Colonic mucosa (tissue), 4 donors: Measurements from ENCODE around the gene OSGEP. TPM values are rescaled to one million over a fixed set of nuclear protein-coding genes. Genes with fewer than 3 reads are reported as not detected.
A peak's percentile ranks its signal among the peaks of the same experiment; 100 is the strongest.

Source experiments
- DNase-seq: peaks from one replicate; pipeline ENCODE4 v3.0.0-alpha.2; 2020
- H3K27ac ChIP-seq: fragments of 200-600 bp; one replicate; pipeline ENCODE4 v1.8.0; 2021
- H3K27me3 ChIP-seq: fragments of 200-600 bp; one replicate; pipeline ENCODE4 v1.8.0; 2021
- H3K36me3 ChIP-seq: fragments of 200-600 bp; one replicate; pipeline ENCODE4 v1.8.0; 2021
- H3K4me1 ChIP-seq: fragments of 200-600 bp; one replicate; pipeline ENCODE4 v1.8.0; 2021; ENCODE audit warnings: mild to moderate bottlenecking
- H3K4me3 ChIP-seq: fragments of 200-600 bp; one replicate; pipeline ENCODE4 v1.8.0; 2021
- H3K9ac ChIP-seq, 2 donors: one replicate each; pipeline ENCODE4 v1.7.0; 2013; ENCODE audit warnings: control low read depth in 2 of 2, low read depth in 2 of 2, low read length in 2 of 2
- H3K9me3 ChIP-seq: fragments of 200-600 bp; one replicate; pipeline ENCODE4 v1.8.0; 2021
- CTCF ChIP-seq: fragments of 200-600 bp; IDR thresholded peaks from one replicate; pipeline ENCODE4 v1.8.0; 2022; ENCODE audit warnings: antibody characterized with exemption, mild to moderate bottlenecking
- intact Hi-C: fragments of 100-400 bp; cut with DNase I; formaldehyde crosslinking; loops from one replicate; pipeline ENCODE4 v1.14.1; 2022
- total RNA-seq, 2 donors: library from RNA; stranded (reverse); fragmentation: NEBNext Ultra II Directional in 1 of 2; extraction: Animal tissue kit (Norgen Biotek cat#: 25700) in 1 of 2; gene quantifications; one replicate each; pipeline ENCODE4 v1.2.1, GENCODE V29; 2021
- donor health status: healthy.
- donor health status: DM: no; HTN: no; CAD: no.
- donor health status: DM: no; HTN: no; CAD: no.

OSGEP gene
- total RNA-seq, 2 donors from 2014 or later, result 26.9 to 42.0 TPM

- no peak overlapping the region for H3K4me3 ChIP-seq
- intact Hi-C loops, result loop anchor here (10.0 kb wide), 2 partner anchors 185 to 265 kb away; partner anchors contain the start of genes ANG and RNASE4
- peak overlapping the region; percentile 91 for H3K27ac ChIP-seq
- H3K36me3 ChIP-seq, result no peaks in the 10 kb centered on the region
- no peaks in the 10 kb centered on the region for H3K9me3 ChIP-seq
- no peak for DNase-seq
- peak overlapping the region in 1 of 2 donors; percentile 68 for H3K9ac ChIP-seq
- no peaks in the 10 kb centered on the region for H3K27me3 ChIP-seq
- TF ChIP-seq CTCF, result no peak
- H3K4me1 ChIP-seq, result peaks cover 7% of the 10 kb centered on the region
These were observed 35.2 kb downstream of the OSGEP start for GRCh38 chr14:20419419-20419818.

DNA sequence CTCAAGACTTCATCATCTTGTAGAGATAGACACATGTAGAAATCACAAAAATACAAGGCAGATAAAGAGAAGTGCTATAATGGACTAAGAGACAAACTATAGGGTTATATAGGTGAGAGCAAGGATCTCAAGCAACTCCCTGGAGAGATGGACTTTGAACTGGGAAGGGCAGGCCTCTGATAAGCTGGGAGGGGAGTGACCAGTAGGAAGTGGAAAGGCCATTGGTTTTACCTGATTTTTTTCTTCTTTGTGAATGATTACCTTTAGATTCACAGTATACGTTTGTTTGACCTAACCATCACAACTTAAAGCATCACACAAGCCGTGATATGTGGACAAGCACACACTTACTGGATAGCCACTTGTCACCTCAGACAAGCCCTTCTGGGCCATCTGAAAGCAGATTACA is 36.1 kb downstream of the OSGEP start:
- intact Hi-C loops, result loop anchor here (10.0 kb wide), 2 partner anchors 186 to 266 kb away; partner anchors contain the start of genes ANG and RNASE4
- H3K36me3 ChIP-seq, result no peaks in the 10 kb centered on the region
- peaks cover 10% of the 10 kb centered on the region for H3K4me1 ChIP-seq
- DNase-seq, result peak; percentile 84
- H3K27me3 ChIP-seq, result no peaks in the 10 kb centered on the region
- no peaks in the 10 kb centered on the region for H3K9me3 ChIP-seq
- H3K27ac ChIP-seq, result peak overlapping the region; percentile 91
- no peak overlapping the region for H3K4me3 ChIP-seq
- TF ChIP-seq CTCF, result no peak
- peak overlapping the region in 1 of 2 donors; percentile 68 for H3K9ac ChIP-seq

- intact Hi-C loops, result loop anchor here (10.0 kb wide), 2 partner anchors 187 to 267 kb away; partner anchors contain the start of genes ANG and RNASE4
- Histone ChIP-seq H3K27me3 (no peaks in the 10 kb centered on the region), H3K36me3 (no peaks in the 10 kb centered on the region), H3K4me1 (peaks cover 10% of the 10 kb centered on the region), H3K27ac (peak overlapping the region; percentile 91), H3K9ac (peak overlapping the region in 1 of 2 donors; percentile 68), H3K4me3 (no peak overlapping the region), H3K9me3 (no peaks in the 10 kb centered on the region)
- no peak for DNase-seq
- no peak for TF ChIP-seq CTCF
These were observed 37.1 kb downstream of the OSGEP start for GRCh38 chr14:20417250-20418186.

GRCh38 chr14:20416223-20416622 is 38.4 kb downstream of the OSGEP start:
- Histone ChIP-seq H3K27me3 (no peaks in the 10 kb centered on the region), H3K4me3 (no peak overlapping the region), H3K4me1 (peaks cover 10% of the 10 kb centered on the region), H3K27ac (peak overlapping the region; percentile 91), H3K9me3 (no peaks in the 10 kb centered on the region), H3K9ac (peak overlapping the region in 1 of 2 donors; percentile 72), H3K36me3 (no peaks in the 10 kb centered on the region)
- no peak for TF ChIP-seq CTCF
- DNase-seq, result peak; percentile 79
- intact Hi-C loops, result loop anchor here (10.0 kb wide), 2 partner anchors 189 to 269 kb away; partner anchors contain the start of genes ANG and RNASE4

DNA sequence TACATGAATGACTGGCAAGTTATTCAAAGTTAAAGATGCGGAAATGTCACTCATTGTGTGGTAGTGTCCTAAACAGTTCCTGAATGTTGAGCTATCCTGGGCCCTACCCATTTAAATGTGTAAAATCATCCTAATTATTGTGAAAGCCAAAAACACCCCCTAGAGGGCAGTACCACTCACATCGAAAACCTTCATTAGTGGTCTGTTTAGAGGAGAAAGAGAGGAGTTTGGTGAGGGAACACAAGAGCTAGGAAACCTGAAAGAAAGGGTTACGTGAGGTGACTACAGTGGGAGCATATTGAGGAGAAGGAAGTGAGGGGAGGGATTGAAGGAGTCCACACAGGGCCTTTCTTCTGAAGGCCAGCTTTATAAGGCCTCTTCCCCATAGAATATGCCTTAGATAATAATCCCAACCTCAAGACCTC is 38.8 kb downstream of the OSGEP start:
- H3K4me3 ChIP-seq, result no peak overlapping the region
- peak; percentile 61 for DNase-seq
- H3K9ac ChIP-seq, result peak overlapping the region in 1 of 2 donors; percentile 72
- H3K36me3 ChIP-seq, result no peaks in the 10 kb centered on the region
- peak; percentile 46 for TF ChIP-seq CTCF
- H3K27me3 ChIP-seq, result no peaks in the 10 kb centered on the region
- peaks cover 10% of the 10 kb centered on the region for H3K4me1 ChIP-seq
- intact Hi-C loops, result loop anchor here (10.0 kb wide), 2 partner anchors 189 to 269 kb away; partner anchors contain the start of genes ANG and RNASE4
- peak overlapping the region; percentile 91 for H3K27ac ChIP-seq
- no peaks in the 10 kb centered on the region for H3K9me3 ChIP-seq
